ENCODE results near the gene VTN.

The VTN gene

GRCh38 chr17:28397275-28397674 lies 27.2 kb upstream of the VTN start:
- Histone ChIP-seq H3K27ac (no peak overlapping the region), H3K4me3 (no peak overlapping the region)

- no peak overlapping the region for H3K4me3 ChIP-seq
- no peak overlapping the region for H3K27ac ChIP-seq
These were observed 26.6 kb upstream of the VTN start for GRCh38 chr17:28396635-28397239.

- Histone ChIP-seq H3K4me3 (no peak overlapping the region), H3K27ac (no peak overlapping the region)
These were observed 25.9 kb upstream of the VTN start for GRCh38 chr17:28395968-28396367.

- H3K4me3 ChIP-seq: no peak overlapping the region
- no peak overlapping the region for H3K27ac ChIP-seq
These were observed 25.3 kb upstream of the VTN start for GRCh38 chr17:28395426-28395825.

GRCh38 chr17:28394337-28395116 lies 24.4 kb upstream of the VTN start:
- no peak overlapping the region for H3K27ac ChIP-seq

GRCh38 chr17:28392491-28392890 lies 22.4 kb upstream of the VTN start:
- Histone ChIP-seq H3K27ac (no peak overlapping the region), H3K4me3 (no peak overlapping the region)

More at GRCh38 chr17:28394337-28395116, 24.4 kb upstream of the VTN start:
- no peak overlapping the region for H3K4me3 ChIP-seq

- H3K4me3 ChIP-seq: no peak overlapping the region
- H3K27ac ChIP-seq: no peak overlapping the region
These were observed 21.3 kb upstream of the VTN start for GRCh38 chr17:28391401-28391800.

- Histone ChIP-seq H3K4me3 (no peak overlapping the region), H3K27ac (no peak overlapping the region)
These were observed 20.9 kb upstream of the VTN start for GRCh38 chr17:28390984-28391383.

GRCh38 chr17:28390563-28390962 lies 20.5 kb upstream of the VTN start:
- H3K4me3 ChIP-seq: no peak overlapping the region
- no peak overlapping the region for H3K27ac ChIP-seq

GRCh38 chr17:28390141-28390540 lies 20.0 kb upstream of the VTN start:
- Histone ChIP-seq H3K4me3 (no peak overlapping the region), H3K27ac (no peak overlapping the region)

- Histone ChIP-seq H3K4me3 (no peak overlapping the region), H3K27ac (no peak overlapping the region)
These were observed 18.0 kb upstream of the VTN start for GRCh38 chr17:28388106-28388505.

GRCh38 chr17:28386391-28386790 lies 16.3 kb upstream of the VTN start:
- Histone ChIP-seq H3K27ac (no peak overlapping the region), H3K4me3 (no peak overlapping the region)

- Histone ChIP-seq H3K4me3 (peak overlapping the region in 6 of 7 experiments; percentile 45 to 65 (median 48)), H3K27ac (peak overlapping the region in 5 of 21 experiments; percentile 22 to 75 (median 49))
These were observed 15.3 kb upstream of the VTN start for GRCh38 chr17:28385406-28385805.

- Histone ChIP-seq H3K4me3 (peak overlapping the region; percentile 45 to 65 (median 47)), H3K27ac (peak overlapping the region in 12 of 21 experiments; percentile 2 to 75 (median 36))
These were observed 14.9 kb upstream of the VTN start for GRCh38 chr17:28385037-28385400.

GRCh38 chr17:28384281-28385036 lies 14.4 kb upstream of the VTN start:
- peak overlapping the region; percentile 45 to 65 (median 47) for H3K4me3 ChIP-seq
- H3K27ac ChIP-seq: peak overlapping the region in 15 of 21 experiments; percentile 2 to 75 (median 49)

- peak overlapping the region in 2 of 7 experiments; percentile 13 to 30 for H3K4me3 ChIP-seq
- H3K27ac ChIP-seq: no peak overlapping the region
These were observed 11.2 kb upstream of the VTN start for GRCh38 chr17:28381141-28381825.

- Histone ChIP-seq H3K27ac (no peak overlapping the region), H3K4me3 (no peak overlapping the region)
These were observed 10.0 kb upstream of the VTN start for GRCh38 chr17:28379814-28380801.

- Histone ChIP-seq H3K27ac (no peak overlapping the region), H3K4me3 (peak overlapping the region in 2 of 7 experiments; percentile 44 to 52)
These were observed 2.8 kb upstream of the VTN start for GRCh38 chr17:28372945-28373274.
